Measurements from ENCODE around the gene TMED7. TPM values are rescaled to one million over a fixed set of nuclear protein-coding genes. Genes with fewer than 3 reads are reported as not detected.

Gene TMED7
- total and polyA plus RNA-seq, 2 of the 13 experiments (the other 11 are each of a cell fraction or from before 2014, with no cell fraction given) = 58.0 to 113 TPM

GRCh38 chr5:115634343-115635132 lies 8.7 kb upstream of the TMED7 start (continued):
- TF ChIP-seq, protein P1, sequence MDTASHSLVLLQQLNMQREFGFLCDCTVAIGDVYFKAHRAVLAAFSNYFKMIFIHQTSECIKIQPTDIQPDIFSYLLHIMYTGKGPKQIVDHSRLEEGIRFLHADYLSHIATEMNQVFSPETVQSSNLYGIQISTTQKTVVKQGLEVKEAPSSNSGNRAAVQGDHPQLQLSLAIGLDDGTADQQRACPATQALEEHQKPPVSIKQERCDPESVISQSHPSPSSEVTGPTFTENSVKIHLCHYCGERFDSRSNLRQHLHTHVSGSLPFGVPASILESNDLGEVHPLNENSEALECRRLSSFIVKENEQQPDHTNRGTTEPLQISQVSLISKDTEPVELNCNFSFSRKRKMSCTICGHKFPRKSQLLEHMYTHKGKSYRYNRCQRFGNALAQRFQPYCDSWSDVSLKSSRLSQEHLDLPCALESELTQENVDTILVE (CRISPR knock-in tag; IDR thresholded peaks at IDR 0.05) = peak; percentile 61; the same call in 1 of the 2 replicates
- no peak for TF ChIP-seq ZBTB20 (CRISPR knock-in tag; IDR thresholded peaks at IDR 0.05; ENCODE audit: borderline replicate concordance, low read depth)
- no peak for TF ChIP-seq CBX2 (IDR thresholded peaks at IDR 0.05; ENCODE audit: low read depth, low read length)
- TF ChIP-seq CBX2 (CRISPR knock-in tag; IDR thresholded peaks at IDR 0.05; ENCODE audit: low read depth) = no peak
- TF ChIP-seq STAG1 (CRISPR knock-in tag; IDR thresholded peaks at IDR 0.05) = peak; percentile 88
- no peak for TF ChIP-seq ZNF543 (CRISPR knock-in tag; IDR thresholded peaks at IDR 0.05)
- no peak for TF ChIP-seq ZFP36 (IDR thresholded peaks at IDR 0.05; ENCODE audit: borderline replicate concordance, low read depth, low read length, partially characterized antibody)
- TF ChIP-seq ZNF589 (CRISPR knock-in tag; conservative IDR thresholded peaks at IDR 0.05) = no peak

DNA sequence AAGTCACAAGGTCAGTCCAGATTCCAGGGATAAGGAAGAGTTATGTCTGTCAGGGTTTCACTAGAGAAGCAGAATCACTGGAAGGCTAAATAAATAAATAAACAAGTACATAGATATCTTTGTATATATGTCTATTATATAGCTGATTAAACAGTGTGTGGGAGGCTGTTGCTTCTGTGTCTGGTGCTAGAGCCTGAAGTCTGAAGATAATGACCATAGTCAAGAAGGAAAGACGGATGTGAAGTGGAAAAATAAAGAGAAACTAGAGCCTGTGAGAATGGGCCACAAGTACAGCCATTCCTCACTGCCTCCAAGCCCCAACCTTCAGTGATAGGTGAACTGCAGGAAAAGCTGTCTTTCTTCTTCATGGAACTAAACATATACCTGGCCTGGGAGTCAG lies 4.1 kb upstream of the TMED7 start:
- no TSS peak for BruUV-seq (replicated peaks)
- H3K4me3 ChIP-seq (replicated peaks in 1 of 3; ENCODE audit: insufficient read depth in 1 of 3, low read depth in 2 of 3, low read length in 3 of 3) = no peak overlapping the region
- H3K36me3 ChIP-seq (replicated peaks in 1 of 2; ENCODE audit: control insufficient read depth in 1 of 2, insufficient read depth in 2 of 2, low read length in 2 of 2) = no peaks in the 10 kb centered on the region
- DNase-seq (ENCODE audit: low spot score) = no peak
- in situ Hi-C loops (cut with HindIII; ENCODE audit: extremely low pct_ligation_motif_present, low pct_unique_long_range_greater_than_20kb) (no loop called here), intact Hi-C loops (cut with micrococcal nuclease; ENCODE audit: unreplicated experiment) (loop anchor here (5.0 kb wide), 1 partner anchor 457 kb away; the partner anchor contains the start of gene COMMD10)
- peaks cover 12% of the 10 kb centered on the region for H3K4me1 ChIP-seq (ENCODE audit: insufficient read depth, low read length)
- peaks cover 14% of the 10 kb centered on the region for H3K79me2 ChIP-seq (ENCODE audit: insufficient read depth, low read length)
- H3K4me2 ChIP-seq (ENCODE audit: low read depth, low read length) = no peak overlapping the region
- WGBS (ENCODE audit: low lambda C conversion rate) = 44% methylated on average over 1 of the region's 1 CpG
- no peak overlapping the region for H3K27ac ChIP-seq (ENCODE audit: extremely low read length, insufficient read depth, low read length)
- no peak overlapping the region for H3K9ac ChIP-seq (ENCODE audit: insufficient read depth, low read depth, low read length)
- FAIRE-seq = no peak
- no peak for ATAC-seq
- H4K20me1 ChIP-seq (ENCODE audit: insufficient read depth, low read length) = no peaks in the 10 kb centered on the region
- TF ChIP-seq HDAC6 (IDR thresholded peaks at IDR 0.05; ENCODE audit: low read depth, low read length) (no peak), ZNF782 (CRISPR knock-in tag; IDR thresholded peaks at IDR 0.05; ENCODE audit: borderline replicate concordance) (no peak)
- no peak overlapping the region for H2AFZ ChIP-seq (ENCODE audit: low read length)
- POLR2A ChIA-PET = no interaction called here
- H3K9me3 ChIP-seq (ENCODE audit: low read length) = no peaks in the 10 kb centered on the region
- CTCF ChIA-PET (ENCODE audit: low intra/inter-chr PET ratio, low total read pairs) = no interaction called here
- no peaks in the 10 kb centered on the region; a peak in 1 of 5 replicates for H3K27me3 ChIP-seq (ENCODE audit: control insufficient read depth in 1 of 2, insufficient read depth in 2 of 2, low read length in 2 of 2)

All from HepG2 (cell line).